Dermis microvascular lymphatic vessel endothelial cell (primary cell): ENCODE data around the gene UBA7. TPM values are rescaled to one million over a fixed set of nuclear protein-coding genes. Genes with fewer than 3 reads are reported as not detected.
"Not testable (repeated sequence)": the region's sequence is repeated elsewhere in the genome, so short reads cannot be mapped to it uniquely, and the experiment has no call there.

Experiments
- DNase-seq, 2 donors: peaks; one replicate each; pipeline versions ENCODE4 v3.0.0 to v3.0.0-alpha.2; 2010; ENCODE audit warnings: low read depth in 2 of 2
- total RNA-seq: library from RNA; depleted of rRNA; stranded (reverse); fragments of >200 nt; gene quantifications from 2 replicates; pipeline ENCODE4 v1.2.1, GENCODE V29; 2014

The UBA7 gene
- total RNA-seq, 1 donor from 2014 or later = 21.6 TPM

GRCh38 chr3:49785565-49786356, 28.0 kb downstream of the UBA7 start:
- peak in 1 of 2 donors; percentile 55 for DNase-seq

GRCh38 chr3:49782277-49782676, 31.5 kb downstream of the UBA7 start:
- not testable (repeated sequence) for DNase-seq

GRCh38 chr3:49781415-49782199, 32.1 kb downstream of the UBA7 start:
- DNase-seq = no peak

- DNase-seq = not testable (repeated sequence)
These were observed 32.8 kb downstream of the UBA7 start for GRCh38 chr3:49780975-49781365.

GRCh38 chr3:49780080-49780974, 33.4 kb downstream of the UBA7 start:
- no peak for DNase-seq

- DNase-seq = no peak
These were observed 34.2 kb downstream of the UBA7 start for GRCh38 chr3:49779358-49780079.

GRCh38 chr3:49776101-49776500, 37.7 kb downstream of the UBA7 start:
- DNase-seq = not testable (repeated sequence)

- no peak for DNase-seq
These were observed 38.2 kb downstream of the UBA7 start for GRCh38 chr3:49775538-49775937.

- DNase-seq = no peak
These were observed 41.0 kb downstream of the UBA7 start for GRCh38 chr3:49772703-49773102.

- no peak for DNase-seq
These were observed 42.3 kb downstream of the UBA7 start for GRCh38 chr3:49771340-49771938.

GRCh38 chr3:49769926-49770325, 43.8 kb downstream of the UBA7 start:
- no peak for DNase-seq

GRCh38 chr3:49769286-49769915, 44.4 kb downstream of the UBA7 start:
- DNase-seq = no peak

GRCh38 chr3:49763981-49764380, 49.8 kb downstream of the UBA7 start:
- no peak for DNase-seq

- no peak for DNase-seq
These were observed 52.1 kb downstream of the UBA7 start for GRCh38 chr3:49761661-49762060.

- no peak for DNase-seq
These were observed 54.5 kb downstream of the UBA7 start for GRCh38 chr3:49759226-49759625.

- DNase-seq = no peak
These were observed 56.6 kb downstream of the UBA7 start for GRCh38 chr3:49757197-49757596.

- DNase-seq = no peak
These were observed 57.7 kb downstream of the UBA7 start for GRCh38 chr3:49756036-49756435.
